ENCODE measurements around the gene AP2M1.

The AP2M1 gene

GRCh38 chr3:184229394-184230080 lies 54.9 kb downstream of the AP2M1 start, which contains the start of gene VWA5B2:
Gene VWA5B2, plus strand, starts transcription at chr3:184229585. Its CDS starts 944 bp downstream, at chr3:184230529.
- DNase-seq = peak; percentile 65

DNA sequence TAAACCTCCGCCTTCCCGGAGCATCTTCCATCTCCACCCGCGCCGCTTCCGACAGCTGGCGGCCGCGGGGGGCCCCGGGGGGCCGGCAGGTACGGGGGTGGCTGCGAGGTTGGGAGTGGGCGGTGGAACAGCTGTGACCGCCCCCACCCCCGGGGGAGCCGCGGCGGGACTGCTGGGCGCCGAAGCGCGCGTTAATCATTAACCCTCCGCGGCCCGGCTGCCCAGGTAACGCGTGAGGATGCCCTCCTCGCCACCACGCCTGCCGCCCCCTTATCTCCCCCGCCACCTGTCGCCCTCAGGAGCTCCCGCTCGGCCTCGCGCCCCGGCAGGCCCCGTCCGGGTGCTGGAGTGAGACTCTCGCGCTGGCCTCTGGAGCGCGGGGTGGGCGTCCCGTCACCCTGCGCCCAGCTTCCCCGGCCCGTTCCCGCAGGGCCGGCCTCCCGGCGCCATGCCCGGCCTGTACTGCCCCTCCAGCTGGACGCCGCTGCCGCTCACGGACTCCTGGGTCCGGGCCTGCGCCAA lies 55.5 kb downstream of the AP2M1 start:
- DNase-seq = no peak

DNA sequence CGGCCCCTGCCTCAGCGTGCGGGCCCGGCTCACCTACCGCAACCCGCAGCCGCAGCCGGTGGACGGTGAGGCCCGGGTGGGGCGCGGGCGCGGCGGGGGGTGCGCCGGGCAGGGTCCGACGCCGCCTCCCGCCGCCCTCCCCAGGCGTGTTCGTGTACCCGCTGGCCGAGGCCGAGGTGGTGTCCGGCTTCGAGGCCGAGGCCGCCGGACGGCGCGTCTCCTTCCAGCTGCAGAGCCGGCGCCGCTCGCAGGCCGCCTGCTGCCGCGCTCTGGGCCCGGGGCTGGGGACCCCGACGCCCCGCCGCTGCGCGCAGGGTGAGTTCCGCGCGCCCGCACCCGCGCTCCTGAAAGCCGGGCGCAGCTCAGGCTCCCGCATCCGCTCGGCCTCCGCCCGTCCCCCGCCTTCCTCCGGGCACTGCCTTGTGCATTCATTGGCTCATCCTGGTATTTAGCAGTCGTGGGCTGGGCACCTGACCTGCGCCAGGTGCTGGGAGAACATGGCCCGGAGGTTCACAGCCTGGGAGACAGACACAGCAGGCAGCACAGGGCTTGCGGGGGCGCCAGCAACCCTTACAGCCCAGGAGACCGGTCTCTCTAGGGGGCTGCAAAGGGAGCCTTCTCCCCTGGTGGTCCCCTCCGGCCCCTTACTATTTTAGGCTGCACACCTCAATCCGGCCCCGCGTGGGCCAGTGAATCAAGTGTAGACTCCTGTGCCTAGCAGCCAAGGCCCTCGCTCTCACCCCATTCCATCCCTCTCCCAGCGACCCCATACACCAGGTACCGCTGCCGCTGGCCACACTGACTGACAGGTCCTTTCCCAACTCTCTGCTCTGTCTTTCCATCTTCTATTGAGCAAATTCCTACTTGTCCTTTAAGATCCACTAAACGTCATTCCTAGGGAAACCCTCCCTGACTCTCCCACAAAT lies 56.2 kb downstream of the AP2M1 start:
- DNase-seq = no peak

- DNase-seq = no peak
Observed at GRCh38 chr3:184231671-184232070, 57.0 kb downstream of the AP2M1 start.

DNA sequence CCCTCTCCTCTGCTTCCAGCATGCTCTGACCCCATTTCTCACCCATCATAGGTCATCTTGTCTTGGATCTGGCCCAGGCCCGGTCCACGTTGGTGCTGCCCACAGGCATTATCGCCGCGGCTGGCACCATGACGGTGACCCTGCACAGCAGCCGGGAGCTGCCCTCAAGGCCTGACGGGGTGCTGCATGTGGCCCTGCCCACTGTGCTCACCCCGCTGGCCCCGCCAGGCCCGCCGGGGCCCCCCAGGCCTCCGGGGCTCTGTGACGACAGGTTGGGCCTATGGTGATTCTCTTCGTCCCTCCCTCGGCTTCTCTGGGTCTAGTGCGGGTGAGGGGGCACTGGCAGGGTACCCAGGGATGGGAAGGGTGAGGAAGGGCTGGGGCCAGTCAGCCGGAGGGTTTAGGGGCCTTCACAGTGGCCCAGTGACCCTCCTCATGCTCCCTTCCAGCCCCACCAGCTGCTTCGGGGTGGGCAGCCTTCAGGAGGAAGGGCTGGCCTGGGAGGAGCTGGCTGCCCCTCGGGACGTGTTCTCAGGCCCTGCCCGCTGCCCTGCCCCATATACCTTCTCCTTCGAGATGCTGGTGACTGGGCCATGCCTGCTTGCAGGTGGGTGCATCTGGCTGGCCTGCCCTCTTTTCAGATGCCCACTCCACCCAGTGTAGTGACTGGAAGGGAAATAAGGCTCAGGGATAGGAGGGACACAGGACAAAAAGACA lies 58.6 kb downstream of the AP2M1 start:
- DNase-seq = no peak

Data from activated effector memory CD4-positive, alpha-beta T cell treated with Interleukin-2 at 50 U/mL for 16 hours (primary cell).